ENCODE measurements around the gene CD96. TPM values are rescaled to one million over a fixed set of nuclear protein-coding genes. Genes with fewer than 3 reads are reported as not detected.
"Not testable (repeated sequence)": the region's sequence is repeated elsewhere in the genome, so short reads cannot be mapped to it uniquely, and the experiment has no call there.

Gene CD96
- total RNA-seq, 2 experiments from 2014 or later, result not detected

GRCh38 chr3:111517801-111518200 is 24.2 kb upstream of the CD96 start:
- BruUV-seq (replicated peaks), result no TSS peak
- Histone ChIP-seq H3K9me3 (ENCODE audit: low read length) (no peaks in the 10 kb centered on the region), H3K9me2 (ENCODE audit: insufficient read depth, low read length) (no peaks in the 10 kb centered on the region), H2AFZ (ENCODE audit: low read length) (no peak overlapping the region), H3K79me2 (ENCODE audit: insufficient read depth, low read depth, low read length) (no peaks in the 10 kb centered on the region), H3K4me1 (ENCODE audit: insufficient read depth, low read length, poor library complexity, severe bottlenecking) (no peaks in the 10 kb centered on the region), H3K27ac (ENCODE audit: low read depth, low read length, poor library complexity, severe bottlenecking) (no peak overlapping the region), H4K20me1 (ENCODE audit: insufficient read depth, low read length) (no peaks in the 10 kb centered on the region), H3K36me3 (ENCODE audit: insufficient read depth, low read length) (no peaks in the 10 kb centered on the region), H3K4me3 (ENCODE audit: low read depth, low read length, poor library complexity, severe bottlenecking) (no peak overlapping the region), H3K4me2 (ENCODE audit: low read length) (no peak overlapping the region)
- ChIA-PET CTCF (ENCODE audit: unreplicated experiment) (no interaction called here), POLR2A (no interaction called here)
- no peak for TF ChIP-seq EZH2phosphoT487 (IDR thresholded peaks at IDR 0.05; ENCODE audit: borderline replicate concordance, low read depth, low read length)
- no peak for TF ChIP-seq CTCF (conservative IDR thresholded peaks at IDR 0.05; ENCODE audit: low read length)
- intact Hi-C loops (cut with micrococcal nuclease; ENCODE audit: unreplicated experiment), result no loop called here
- no peak for DNase-seq (ENCODE audit: low spot score)

- Histone ChIP-seq H2AFZ (ENCODE audit: low read length) (no peak overlapping the region), H3K4me2 (ENCODE audit: low read length) (no peak overlapping the region), H3K79me2 (ENCODE audit: insufficient read depth, low read depth, low read length) (no peaks in the 10 kb centered on the region), H3K36me3 (ENCODE audit: insufficient read depth, low read length) (no peaks in the 10 kb centered on the region), H4K20me1 (ENCODE audit: insufficient read depth, low read length) (no peaks in the 10 kb centered on the region), H3K27ac (ENCODE audit: low read depth, low read length, poor library complexity, severe bottlenecking) (no peak overlapping the region), H3K9me3 (ENCODE audit: low read length) (no peaks in the 10 kb centered on the region), H3K4me1 (ENCODE audit: insufficient read depth, low read length, poor library complexity, severe bottlenecking) (no peaks in the 10 kb centered on the region), H3K4me3 (ENCODE audit: low read depth, low read length, poor library complexity, severe bottlenecking) (no peak overlapping the region), H3K9me2 (ENCODE audit: insufficient read depth, low read length) (no peaks in the 10 kb centered on the region)
- POLR2A ChIA-PET, result no interaction called here
- DNase-seq (ENCODE audit: low spot score), result no peak
- no TSS peak for BruUV-seq (replicated peaks)
- CTCF ChIA-PET (ENCODE audit: unreplicated experiment), result no interaction called here
- intact Hi-C loops (cut with micrococcal nuclease; ENCODE audit: unreplicated experiment), result no loop called here
- no peak for TF ChIP-seq CTCF (conservative IDR thresholded peaks at IDR 0.05; ENCODE audit: low read length)
- no peak for TF ChIP-seq EZH2phosphoT487 (IDR thresholded peaks at IDR 0.05; ENCODE audit: borderline replicate concordance, low read depth, low read length)
Observed at GRCh38 chr3:111519178-111519855, 22.7 kb upstream of the CD96 start.

- H3K4me2 ChIP-seq (ENCODE audit: low read length), result no peak overlapping the region
- H3K9me3 ChIP-seq (ENCODE audit: low read length), result no peaks in the 10 kb centered on the region
- ChIA-PET POLR2A (no interaction called here), CTCF (ENCODE audit: unreplicated experiment) (no interaction called here)
- H3K4me1 ChIP-seq (ENCODE audit: insufficient read depth, low read length, poor library complexity, severe bottlenecking), result no peaks in the 10 kb centered on the region
- H3K79me2 ChIP-seq (ENCODE audit: insufficient read depth, low read depth, low read length), result no peaks in the 10 kb centered on the region
- TF ChIP-seq CTCF (conservative IDR thresholded peaks at IDR 0.05; ENCODE audit: low read length) (no peak), EZH2phosphoT487 (IDR thresholded peaks at IDR 0.05; ENCODE audit: borderline replicate concordance, low read depth, low read length) (no peak)
- intact Hi-C loops (cut with micrococcal nuclease; ENCODE audit: unreplicated experiment), result no loop called here
- no peak for DNase-seq (ENCODE audit: low spot score)
- H3K4me3 ChIP-seq (ENCODE audit: low read depth, low read length, poor library complexity, severe bottlenecking), result no peak overlapping the region
- H2AFZ ChIP-seq (ENCODE audit: low read length), result no peak overlapping the region
- no peaks in the 10 kb centered on the region for H3K9me2 ChIP-seq (ENCODE audit: insufficient read depth, low read length)
- H3K27ac ChIP-seq (ENCODE audit: low read depth, low read length, poor library complexity, severe bottlenecking), result no peak overlapping the region
- no peaks in the 10 kb centered on the region for H3K36me3 ChIP-seq (ENCODE audit: insufficient read depth, low read length)
- no peaks in the 10 kb centered on the region for H4K20me1 ChIP-seq (ENCODE audit: insufficient read depth, low read length)
- no TSS peak for BruUV-seq (replicated peaks)
Observed at GRCh38 chr3:111521891-111522290, 20.1 kb upstream of the CD96 start.

- intact Hi-C loops (cut with micrococcal nuclease; ENCODE audit: unreplicated experiment); H2AFZ ChIP-seq (ENCODE audit: low read length); H3K4me3 ChIP-seq (ENCODE audit: low read depth, low read length, poor library complexity, severe bottlenecking); H3K36me3 ChIP-seq (ENCODE audit: insufficient read depth, low read length); H4K20me1 ChIP-seq (ENCODE audit: insufficient read depth, low read length); CTCF ChIA-PET (ENCODE audit: unreplicated experiment); DNase-seq (ENCODE audit: low spot score); H3K79me2 ChIP-seq (ENCODE audit: insufficient read depth, low read depth, low read length); H3K4me1 ChIP-seq (ENCODE audit: insufficient read depth, low read length, poor library complexity, severe bottlenecking); H3K4me2 ChIP-seq (ENCODE audit: low read length); H3K9me3 ChIP-seq (ENCODE audit: low read length); BruUV-seq (replicated peaks); POLR2A ChIA-PET; H3K9me2 ChIP-seq (ENCODE audit: insufficient read depth, low read length); H3K27ac ChIP-seq (ENCODE audit: low read depth, low read length, poor library complexity, severe bottlenecking): not testable (repeated sequence)
Observed at GRCh38 chr3:111524486-111524885, 17.5 kb upstream of the CD96 start.

All from OCI-LY7 (cell line).